T-helper 1 cell (primary cell): ENCODE data around the gene USP21.
A peak's percentile ranks its signal among the peaks of the same experiment; 100 is the strongest.

Experiments
- DNase-seq, 5 donors: peaks; one replicate each; pipeline ENCODE4 v3.0.0-alpha.2; 2012 to 2020

Gene USP21

GRCh38 chr1:161133220-161133740, 26.0 kb upstream of the USP21 start:
- DNase-seq = no peak

- no peak for DNase-seq
These were observed 21.4 kb upstream of the USP21 start for GRCh38 chr1:161137881-161138280.

GRCh38 chr1:161138431-161138830, 20.9 kb upstream of the USP21 start:
- no peak for DNase-seq

GRCh38 chr1:161139766-161140165, 19.5 kb upstream of the USP21 start:
- peak in 3 of 5 donors; percentile 18 to 39 (median 27) for DNase-seq

- no peak for DNase-seq
These were observed 18.4 kb upstream of the USP21 start for GRCh38 chr1:161140755-161141400.

GRCh38 chr1:161145832-161146231, 13.5 kb upstream of the USP21 start:
- no peak for DNase-seq

GRCh38 chr1:161153176-161153575, 6.1 kb upstream of the USP21 start:
- DNase-seq = no peak

GRCh38 chr1:161153682-161154337, 5.5 kb upstream of the USP21 start, which contains the start of gene UFC1:
Gene UFC1 (plus strand): TSS chr1:161153978. CDS start chr1:161153998, 20 bp downstream.
- peak; percentile 64 to 92 (median 75) for DNase-seq

GRCh38 chr1:161157867-161158266, 1.4 kb upstream of the USP21 start:
- DNase-seq = no peak

- DNase-seq = no peak
These were observed 837 bp upstream of the USP21 start for GRCh38 chr1:161158316-161159010.

- no peak for DNase-seq
These were observed 578 bp downstream of the USP21 start for GRCh38 chr1:161159913-161160243.

GRCh38 chr1:161160671-161161145, 1.4 kb downstream of the USP21 start:
- DNase-seq = no peak

GRCh38 chr1:161161652-161162051, 2.4 kb downstream of the USP21 start:
- DNase-seq = no peak

GRCh38 chr1:161162052-161162451, 2.8 kb downstream of the USP21 start:
- DNase-seq = no peak

GRCh38 chr1:161162806-161163205, 3.5 kb downstream of the USP21 start:
- no peak for DNase-seq

GRCh38 chr1:161163793-161164192, 4.5 kb downstream of the USP21 start:
- DNase-seq = no peak

GRCh38 chr1:161164901-161165610, 5.8 kb downstream of the USP21 start:
- DNase-seq = no peak

- DNase-seq = peak; percentile 84 to 97 (median 90)
These were observed 6.7 kb downstream of the USP21 start, which contains the start of gene PPOX for GRCh38 chr1:161165742-161166668. Gene PPOX (plus strand): TSS chr1:161166426. CDS start chr1:161166848, 422 bp downstream.

GRCh38 chr1:161166669-161167548, 7.6 kb downstream of the USP21 start:
- no peak for DNase-seq

GRCh38 chr1:161168906-161169305, 9.6 kb downstream of the USP21 start:
- DNase-seq = no peak

GRCh38 chr1:161171191-161171590, 11.9 kb downstream of the USP21 start:
- no peak for DNase-seq
